Central memory CD4-positive, alpha-beta T cell (primary cell): ENCODE measurements around the gene ABI1.
"Not testable (repeated sequence)": the region's sequence is repeated elsewhere in the genome, so short reads cannot be mapped to it uniquely, and the experiment has no call there.

Experiments used
- DNase-seq: peaks from one replicate; pipeline ENCODE4 v3.0.0; 2022

The ABI1 gene

GRCh38 chr10:26804418-26805393 lies 56.1 kb downstream of the ABI1 start:
- DNase-seq, result no peak

- no peak for DNase-seq
Measured at GRCh38 chr10:26803849-26804248, 56.9 kb downstream of the ABI1 start.

GRCh38 chr10:26802527-26802926 lies 58.2 kb downstream of the ABI1 start:
- DNase-seq, result no peak

GRCh38 chr10:26801831-26802230 lies 58.9 kb downstream of the ABI1 start:
- DNase-seq, result no peak

GRCh38 chr10:26801274-26801673 lies 59.5 kb downstream of the ABI1 start:
- DNase-seq, result no peak

- DNase-seq, result no peak
Measured at GRCh38 chr10:26800468-26800867, 60.3 kb downstream of the ABI1 start.

GRCh38 chr10:26799342-26799741 lies 61.4 kb downstream of the ABI1 start:
- DNase-seq, result no peak

- DNase-seq, result no peak
Measured at GRCh38 chr10:26798298-26798697, 62.5 kb downstream of the ABI1 start.

GRCh38 chr10:26797340-26797739 lies 63.4 kb downstream of the ABI1 start:
- no peak for DNase-seq

- DNase-seq, result no peak
Measured at GRCh38 chr10:26792758-26793495, 67.8 kb downstream of the ABI1 start.

GRCh38 chr10:26790221-26790995 lies 70.3 kb downstream of the ABI1 start:
- DNase-seq, result no peak

- DNase-seq, result not testable (repeated sequence)
Measured at GRCh38 chr10:26789779-26790178, 71.0 kb downstream of the ABI1 start.

GRCh38 chr10:26787362-26787761 lies 73.4 kb downstream of the ABI1 start:
- no peak for DNase-seq

- no peak for DNase-seq
Measured at GRCh38 chr10:26781797-26782196, 79.0 kb downstream of the ABI1 start.

- DNase-seq, result no peak
Measured at GRCh38 chr10:26780793-26781601, 79.8 kb downstream of the ABI1 start.

GRCh38 chr10:26780106-26780792 lies 80.5 kb downstream of the ABI1 start:
- no peak for DNase-seq

GRCh38 chr10:26779176-26779860 lies 81.4 kb downstream of the ABI1 start:
- DNase-seq, result no peak

GRCh38 chr10:26777686-26778085 lies 83.1 kb downstream of the ABI1 start:
- no peak for DNase-seq

GRCh38 chr10:26776258-26776657 lies 84.5 kb downstream of the ABI1 start:
- DNase-seq, result no peak

GRCh38 chr10:26773633-26774032 lies 87.1 kb downstream of the ABI1 start:
- DNase-seq, result no peak

GRCh38 chr10:26770069-26770468 lies 90.7 kb downstream of the ABI1 start:
- no peak for DNase-seq
